ENCODE results near the gene AUTS2.

The AUTS2 gene

DNA sequence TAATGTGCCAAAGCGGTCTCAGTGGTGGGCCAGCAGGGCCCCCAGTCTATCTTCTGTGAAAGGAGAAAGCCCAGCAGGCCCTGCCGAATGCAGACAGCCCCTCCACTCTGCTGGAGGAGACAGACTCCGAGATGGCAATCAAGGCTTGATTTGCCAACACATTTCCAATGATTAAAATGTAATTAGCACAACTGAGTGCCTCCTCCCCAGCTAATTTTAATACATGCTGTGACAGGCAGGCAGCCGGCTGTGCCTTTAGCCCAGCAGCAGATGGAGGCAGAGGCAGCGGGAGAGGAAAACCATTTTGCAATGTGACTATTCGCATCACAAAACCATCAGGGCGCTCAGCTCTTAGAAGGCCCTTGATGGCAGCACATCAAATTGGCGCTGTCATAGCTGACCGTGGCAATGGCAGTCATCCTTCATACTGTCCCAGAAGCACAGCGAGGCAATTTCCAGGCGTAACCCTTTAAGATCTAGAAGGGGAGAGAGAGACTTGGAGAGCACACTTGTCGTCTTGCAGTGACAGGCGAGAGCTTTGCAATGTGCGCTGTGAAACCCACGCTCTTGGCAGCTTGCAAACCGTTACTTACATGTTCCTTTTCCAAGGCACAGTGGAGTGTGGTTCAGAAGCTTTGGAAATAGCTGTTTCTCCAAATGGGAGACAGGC, 818.8 kb downstream of the AUTS2 start:
- TF ChIP-seq, protein P1, sequence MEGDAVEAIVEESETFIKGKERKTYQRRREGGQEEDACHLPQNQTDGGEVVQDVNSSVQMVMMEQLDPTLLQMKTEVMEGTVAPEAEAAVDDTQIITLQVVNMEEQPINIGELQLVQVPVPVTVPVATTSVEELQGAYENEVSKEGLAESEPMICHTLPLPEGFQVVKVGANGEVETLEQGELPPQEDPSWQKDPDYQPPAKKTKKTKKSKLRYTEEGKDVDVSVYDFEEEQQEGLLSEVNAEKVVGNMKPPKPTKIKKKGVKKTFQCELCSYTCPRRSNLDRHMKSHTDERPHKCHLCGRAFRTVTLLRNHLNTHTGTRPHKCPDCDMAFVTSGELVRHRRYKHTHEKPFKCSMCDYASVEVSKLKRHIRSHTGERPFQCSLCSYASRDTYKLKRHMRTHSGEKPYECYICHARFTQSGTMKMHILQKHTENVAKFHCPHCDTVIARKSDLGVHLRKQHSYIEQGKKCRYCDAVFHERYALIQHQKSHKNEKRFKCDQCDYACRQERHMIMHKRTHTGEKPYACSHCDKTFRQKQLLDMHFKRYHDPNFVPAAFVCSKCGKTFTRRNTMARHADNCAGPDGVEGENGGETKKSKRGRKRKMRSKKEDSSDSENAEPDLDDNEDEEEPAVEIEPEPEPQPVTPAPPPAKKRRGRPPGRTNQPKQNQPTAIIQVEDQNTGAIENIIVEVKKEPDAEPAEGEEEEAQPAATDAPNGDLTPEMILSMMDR (IDR thresholded peaks at IDR 0.05; ENCODE audit: low read depth, low read length) = no peak
- H3K4me3 ChIP-seq (ENCODE audit: low read depth, low read length) = no peak overlapping the region

DNA sequence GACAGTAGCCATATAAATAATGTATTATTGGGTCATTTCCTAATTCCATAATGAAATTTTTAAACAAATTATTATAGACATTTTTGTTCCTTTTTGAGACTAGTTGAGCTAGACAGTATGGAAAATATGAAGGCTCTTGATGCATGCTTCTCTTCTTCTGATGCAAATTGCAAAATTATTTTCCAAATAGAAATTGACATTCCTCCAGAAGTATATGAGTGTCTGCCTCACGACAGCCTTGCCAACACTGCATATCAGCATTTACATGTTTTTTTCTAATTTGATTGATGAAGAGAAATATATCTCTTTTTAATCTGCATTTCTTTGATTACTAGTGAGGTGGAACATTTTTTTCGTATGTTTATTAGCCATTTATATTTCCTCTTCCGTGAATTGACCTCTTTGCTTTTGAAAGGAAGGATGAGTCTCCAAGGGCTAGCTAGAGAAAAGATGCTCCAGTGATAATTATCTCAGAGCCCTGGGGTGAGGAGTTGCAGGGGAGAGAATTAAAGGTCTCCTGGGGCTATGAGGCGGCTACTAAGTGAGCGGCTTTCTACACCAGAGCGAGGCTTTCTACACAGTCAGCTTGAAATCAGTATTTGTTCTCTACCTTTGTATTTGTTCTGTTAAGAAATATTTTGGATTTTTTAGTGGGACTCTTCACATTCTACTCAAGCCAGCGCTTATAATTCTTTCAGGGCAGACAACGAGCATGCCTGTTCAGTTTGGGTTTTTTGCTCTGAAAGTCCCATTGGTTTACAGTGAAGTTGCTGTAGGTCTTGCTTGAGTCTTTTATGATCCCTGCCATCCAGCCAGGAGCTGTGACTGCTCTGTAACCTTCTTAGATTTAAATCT, 821.5 kb downstream of the AUTS2 start:
- TF ChIP-seq, protein P1 (IDR thresholded peaks at IDR 0.05; ENCODE audit: low read depth, low read length) = no peak
- no peak overlapping the region for H3K4me3 ChIP-seq (ENCODE audit: low read depth, low read length)

DNA sequence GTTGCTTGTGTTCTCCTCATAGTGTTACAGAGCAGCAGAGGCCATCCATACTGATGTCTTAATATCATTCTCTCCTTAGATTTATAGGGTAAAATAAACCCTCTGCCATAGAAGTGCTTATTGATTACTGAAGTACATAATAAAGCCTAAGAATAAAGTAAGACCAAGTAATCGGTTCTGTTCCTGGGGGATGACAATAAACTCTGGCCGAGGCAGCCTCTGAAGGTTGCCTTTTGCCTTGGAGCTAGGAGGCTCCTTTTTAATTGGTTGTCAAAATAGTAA, 822.0 kb downstream of the AUTS2 start:
- TF ChIP-seq, protein P1 (IDR thresholded peaks at IDR 0.05; ENCODE audit: low read depth, low read length) = no peak
- H3K4me3 ChIP-seq (ENCODE audit: low read depth, low read length) = no peak overlapping the region

DNA sequence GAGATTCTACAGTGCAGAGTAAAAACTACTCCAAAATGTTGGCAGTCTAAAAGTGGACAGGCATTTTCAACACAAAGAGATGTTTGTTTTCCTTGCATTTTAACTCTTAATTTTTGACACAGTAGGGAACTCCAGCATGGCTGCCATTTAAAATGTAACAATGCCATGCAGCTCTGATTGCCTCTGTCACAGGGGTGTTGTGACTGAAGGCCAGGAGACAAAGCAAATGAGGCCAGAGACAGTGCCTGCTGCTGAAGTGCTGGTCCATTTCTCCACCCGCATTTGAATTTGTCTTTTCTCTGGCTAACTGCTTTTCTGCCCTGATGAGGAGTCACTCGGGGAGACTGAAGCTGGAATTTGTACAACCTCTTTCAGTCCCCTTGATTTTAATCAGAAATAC, 823.0 kb downstream of the AUTS2 start:
- TF ChIP-seq, protein P1 (IDR thresholded peaks at IDR 0.05; ENCODE audit: low read depth, low read length) = no peak
- H3K4me3 ChIP-seq (ENCODE audit: low read depth, low read length) = no peak overlapping the region

DNA sequence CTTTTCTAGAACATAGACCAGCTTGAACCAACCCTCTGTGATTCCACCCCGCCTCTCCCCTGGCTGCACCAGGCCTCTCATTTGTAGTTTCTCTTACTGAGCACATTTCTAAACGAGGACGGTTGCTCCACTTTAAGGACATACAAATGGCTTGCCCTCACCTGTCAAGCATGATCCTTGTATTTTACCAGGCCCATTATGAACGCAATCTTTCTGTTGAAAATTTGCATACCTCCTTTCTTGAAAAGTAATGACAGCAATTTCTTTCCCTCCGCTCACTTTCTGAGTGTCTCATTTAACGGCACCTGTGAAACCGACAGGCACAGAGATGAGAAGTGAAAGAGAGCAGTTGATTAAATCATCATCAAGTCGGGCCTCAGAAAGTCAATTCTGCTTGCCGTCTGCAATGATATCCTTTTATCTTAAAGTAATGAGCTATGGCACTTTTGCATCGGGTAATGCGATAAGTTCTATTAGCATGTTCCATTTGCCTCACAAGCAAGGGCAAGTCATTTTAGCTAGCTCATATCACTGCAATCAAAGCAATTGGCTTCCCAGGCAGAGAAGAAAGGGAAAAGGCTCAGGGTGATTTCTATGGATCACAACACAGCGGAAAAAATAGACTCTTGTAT, 828.1 kb downstream of the AUTS2 start:
- H3K4me3 ChIP-seq (ENCODE audit: low read depth, low read length) = no peak overlapping the region
- TF ChIP-seq, protein P1 (IDR thresholded peaks at IDR 0.05; ENCODE audit: low read depth, low read length) = no peak

DNA sequence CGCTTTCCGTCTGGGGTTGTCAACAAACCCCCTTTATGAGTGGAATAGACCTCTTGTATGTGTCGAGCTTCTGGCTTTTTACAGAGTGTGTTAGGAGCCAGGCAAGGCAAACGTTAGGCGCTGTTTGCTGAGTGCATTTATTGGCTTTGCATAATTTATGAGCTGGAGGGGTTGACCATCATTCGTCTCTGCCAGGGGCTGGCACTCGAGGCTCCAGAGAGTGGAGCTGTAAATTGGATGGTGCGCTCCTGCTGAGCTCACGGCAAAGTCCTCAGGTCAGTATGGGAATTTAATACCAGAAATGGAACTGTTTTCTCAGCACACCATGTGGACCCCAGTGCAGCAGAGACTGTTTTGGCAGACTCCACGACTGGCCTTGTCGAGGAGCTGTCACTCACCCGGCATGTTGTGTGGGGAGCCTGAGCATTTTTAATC, 834.3 kb downstream of the AUTS2 start:
- H3K4me3 ChIP-seq (ENCODE audit: low read depth, low read length) = no peak overlapping the region
- TF ChIP-seq, protein P1 (IDR thresholded peaks at IDR 0.05; ENCODE audit: low read depth, low read length) = no peak

DNA sequence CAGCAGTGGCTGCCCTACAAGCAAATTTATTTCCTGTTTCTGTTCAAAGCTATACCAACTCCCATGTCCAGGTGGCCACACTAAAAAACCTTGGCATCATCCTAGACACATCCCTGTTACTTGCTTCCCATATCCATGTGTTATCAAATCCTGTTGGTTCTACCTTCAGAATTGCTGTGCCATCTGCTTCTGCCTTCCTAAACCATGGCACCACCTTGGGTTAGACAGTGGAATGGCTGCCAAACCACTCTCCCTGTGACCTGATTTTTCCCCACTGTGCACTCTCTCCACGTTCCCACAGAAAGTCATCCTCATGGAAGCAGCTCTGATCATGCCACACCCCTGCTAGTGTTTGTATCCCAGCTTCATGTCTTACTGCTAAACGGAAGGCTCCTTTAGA, 836.1 kb downstream of the AUTS2 start:
- TF ChIP-seq, protein P1 (IDR thresholded peaks at IDR 0.05; ENCODE audit: low read depth, low read length) = no peak
- H3K4me3 ChIP-seq (ENCODE audit: low read depth, low read length) = no peak overlapping the region
